ENCODE measurements around the gene LANCL3.

GRCh38 chrX:37580080-37580479 lies 8.6 kb downstream of the LANCL3 start:
- TF ChIP-seq CTCF (IDR thresholded peaks at IDR 0.05; ENCODE audit: low read depth, low read length) (no peak), POLR2A (IDR thresholded peaks at IDR 0.05; ENCODE audit: extremely low read depth, insufficient read length) (no peak)
